ENCODE measurements around the gene ERBB2.

The ERBB2 gene

GRCh38 chr17:39699818-39700147 lies at the start of gene ERBB2:
TSS of gene ERBB2 (plus strand) at chr17:39700064. CDS start at chr17:39700239, 175 bp downstream.
- peaks cover 9 to 28% of the 10 kb centered on the region in 2 donors for H3K4me1 Mint-ChIP-seq
- no peak for ATAC-seq (replicated peaks)
- H3K9me3 Mint-ChIP-seq, result no peaks in the 10 kb centered on the region
- peaks cover 31 to 39% of the 10 kb centered on the region in 2 donors for H3K27me3 Mint-ChIP-seq
- peak within 1 kb of the TSS; percentile 55 to 72 for H3K4me3 Mint-ChIP-seq
- H3K27ac Mint-ChIP-seq, result peak within 1 kb of the TSS; percentile 57
- DNase-seq, result no peak
- H3K36me3 Mint-ChIP-seq, result peaks cover 21 to 35% of the 10 kb centered on the region in 2 donors

- no peak for ATAC-seq (replicated peaks)
- H3K4me1 Mint-ChIP-seq, result peaks cover 30 to 69% of the 10 kb centered on the region in 2 donors
- H3K36me3 Mint-ChIP-seq, result peaks cover 21 to 30% of the 10 kb centered on the region in 2 donors
- H3K9me3 Mint-ChIP-seq, result no peaks in the 10 kb centered on the region
- no peak overlapping the region for H3K27ac Mint-ChIP-seq
- DNase-seq, result no peak
- H3K4me3 Mint-ChIP-seq, result no peak overlapping the region
- H3K27me3 Mint-ChIP-seq, result no peaks in the 10 kb centered on the region
Observed at GRCh38 chr17:39650121-39650579, 49.7 kb upstream of the ERBB2 start.

- DNase-seq (no peak), ATAC-seq (replicated peaks) (no peak)
- no peak overlapping the region for H3K27ac Mint-ChIP-seq
- peaks cover 24 to 40% of the 10 kb centered on the region in 2 donors for H3K36me3 Mint-ChIP-seq
- peaks cover 32 to 73% of the 10 kb centered on the region in 2 donors for H3K4me1 Mint-ChIP-seq
- H3K4me3 Mint-ChIP-seq, result no peak overlapping the region
- H3K27me3 Mint-ChIP-seq, result no peaks in the 10 kb centered on the region
- no peaks in the 10 kb centered on the region for H3K9me3 Mint-ChIP-seq
Observed at GRCh38 chr17:39651923-39652586, 47.8 kb upstream of the ERBB2 start.

- H3K4me1 Mint-ChIP-seq, result peaks cover 33 to 70% of the 10 kb centered on the region in 2 donors
- H3K27ac Mint-ChIP-seq, result no peak overlapping the region
- H3K27me3 Mint-ChIP-seq, result no peaks in the 10 kb centered on the region
- no peak for DNase-seq
- no peak for ATAC-seq (replicated peaks)
- H3K9me3 Mint-ChIP-seq, result no peaks in the 10 kb centered on the region
- no peak overlapping the region for H3K4me3 Mint-ChIP-seq
- peaks cover 26 to 43% of the 10 kb centered on the region in 2 donors for H3K36me3 Mint-ChIP-seq
Observed at GRCh38 chr17:39652587-39653315, 47.1 kb upstream of the ERBB2 start.

- ATAC-seq (replicated peaks) (no peak), DNase-seq (no peak)
- Mint-ChIP-seq H3K27me3 (no peaks in the 10 kb centered on the region), H3K36me3 (peaks cover 28 to 48% of the 10 kb centered on the region in 2 donors), H3K4me1 (peaks cover 38 to 75% of the 10 kb centered on the region in 2 donors), H3K4me3 (no peak overlapping the region), H3K27ac (no peak overlapping the region), H3K9me3 (no peaks in the 10 kb centered on the region)
Observed at GRCh38 chr17:39653316-39653661, 46.6 kb upstream of the ERBB2 start.

GRCh38 chr17:39653662-39654331 lies 46.1 kb upstream of the ERBB2 start:
- peaks cover 29 to 53% of the 10 kb centered on the region in 2 donors for H3K36me3 Mint-ChIP-seq
- H3K27ac Mint-ChIP-seq, result no peak overlapping the region
- DNase-seq (no peak), ATAC-seq (replicated peaks) (peak; percentile 83 to 86)
- H3K4me1 Mint-ChIP-seq, result peaks cover 39 to 76% of the 10 kb centered on the region in 2 donors
- no peak overlapping the region for H3K4me3 Mint-ChIP-seq
- no peaks in the 10 kb centered on the region for H3K27me3 Mint-ChIP-seq
- no peaks in the 10 kb centered on the region for H3K9me3 Mint-ChIP-seq

GRCh38 chr17:39655105-39655504 lies 44.8 kb upstream of the ERBB2 start:
- H3K36me3 Mint-ChIP-seq, result peaks cover 26 to 56% of the 10 kb centered on the region in 2 donors
- no peaks in the 10 kb centered on the region for H3K9me3 Mint-ChIP-seq
- ATAC-seq (replicated peaks), result no peak
- no peak for DNase-seq
- peaks cover 49 to 82% of the 10 kb centered on the region in 2 donors for H3K4me1 Mint-ChIP-seq
- no peak overlapping the region for H3K27ac Mint-ChIP-seq
- H3K27me3 Mint-ChIP-seq, result no peaks in the 10 kb centered on the region
- H3K4me3 Mint-ChIP-seq, result no peak overlapping the region

- H3K4me3 Mint-ChIP-seq, result no peak overlapping the region
- peaks cover 36 to 66% of the 10 kb centered on the region in 2 donors for H3K36me3 Mint-ChIP-seq
- H3K27me3 Mint-ChIP-seq, result no peaks in the 10 kb centered on the region
- H3K4me1 Mint-ChIP-seq, result peaks cover 49 to 81% of the 10 kb centered on the region in 2 donors
- H3K27ac Mint-ChIP-seq, result peak overlapping the region; percentile 76
- H3K9me3 Mint-ChIP-seq, result no peaks in the 10 kb centered on the region
- DNase-seq, result no peak
- ATAC-seq (replicated peaks), result no peak
Observed at GRCh38 chr17:39658346-39658745, 41.5 kb upstream of the ERBB2 start.

- Mint-ChIP-seq H3K27me3 (no peaks in the 10 kb centered on the region), H3K27ac (peak overlapping the region; percentile 88), H3K36me3 (peaks cover 34 to 66% of the 10 kb centered on the region in 2 donors), H3K4me1 (peaks cover 46 to 79% of the 10 kb centered on the region in 2 donors), H3K9me3 (no peaks in the 10 kb centered on the region), H3K4me3 (peak overlapping the region in 1 of 2 donors; percentile 67)
- ATAC-seq (replicated peaks) (peak in 1 of 2 donors; percentile 7), DNase-seq (no peak)
Observed at GRCh38 chr17:39658760-39659159, 41.1 kb upstream of the ERBB2 start.

GRCh38 chr17:39659279-39660010 lies 40.4 kb upstream of the ERBB2 start:
- Mint-ChIP-seq H3K27me3 (no peaks in the 10 kb centered on the region), H3K4me1 (peaks cover 48 to 79% of the 10 kb centered on the region in 2 donors), H3K4me3 (peak overlapping the region; percentile 56 to 76), H3K36me3 (peaks cover 38 to 67% of the 10 kb centered on the region in 2 donors), H3K27ac (peak overlapping the region; percentile 88), H3K9me3 (no peaks in the 10 kb centered on the region)
- no peak for DNase-seq
- ATAC-seq (replicated peaks), result peak; percentile 72 to 80

- Mint-ChIP-seq H3K4me3 (peak overlapping the region; percentile 56 to 76), H3K4me1 (peaks cover 52 to 79% of the 10 kb centered on the region in 2 donors), H3K27me3 (no peaks in the 10 kb centered on the region), H3K27ac (peak overlapping the region; percentile 88), H3K9me3 (no peaks in the 10 kb centered on the region), H3K36me3 (peaks cover 38 to 63% of the 10 kb centered on the region in 2 donors)
- ATAC-seq (replicated peaks) (peak in 1 of 2 donors; percentile 11), DNase-seq (no peak)
Observed at GRCh38 chr17:39660011-39660360, 39.9 kb upstream of the ERBB2 start.

- Mint-ChIP-seq H3K4me3 (no peak overlapping the region), H3K27ac (peak overlapping the region; percentile 71), H3K27me3 (no peaks in the 10 kb centered on the region), H3K36me3 (peaks cover 33 to 57% of the 10 kb centered on the region in 2 donors), H3K9me3 (no peaks in the 10 kb centered on the region), H3K4me1 (peaks cover 59 to 82% of the 10 kb centered on the region in 2 donors)
- DNase-seq (no peak), ATAC-seq (replicated peaks) (no peak)
Observed at GRCh38 chr17:39660397-39661385, 39.2 kb upstream of the ERBB2 start.
